OCI-LY3 (cell line): ENCODE data around the gene TXNDC9.

Experiments
- EZH2phosphoT487 ChIP-seq: fragments of 200-600 bp; shearing (Covaris generic); IDR thresholded peaks from 2 replicates; pipeline ENCODE4 v1.6.1; 2018; ENCODE audit warnings: antibody characterized with exemption, mixed run types, low read depth
- TF ChIP-seq, protein P1 (sequence below): fragments of 200-600, 300-600 bp; sonication (generic); IDR thresholded peaks from 2 replicates; pipeline ENCODE4 v1.5.1; 2014; ENCODE audit warnings: antibody characterized with exemption, low read length, low read depth

DNA sequence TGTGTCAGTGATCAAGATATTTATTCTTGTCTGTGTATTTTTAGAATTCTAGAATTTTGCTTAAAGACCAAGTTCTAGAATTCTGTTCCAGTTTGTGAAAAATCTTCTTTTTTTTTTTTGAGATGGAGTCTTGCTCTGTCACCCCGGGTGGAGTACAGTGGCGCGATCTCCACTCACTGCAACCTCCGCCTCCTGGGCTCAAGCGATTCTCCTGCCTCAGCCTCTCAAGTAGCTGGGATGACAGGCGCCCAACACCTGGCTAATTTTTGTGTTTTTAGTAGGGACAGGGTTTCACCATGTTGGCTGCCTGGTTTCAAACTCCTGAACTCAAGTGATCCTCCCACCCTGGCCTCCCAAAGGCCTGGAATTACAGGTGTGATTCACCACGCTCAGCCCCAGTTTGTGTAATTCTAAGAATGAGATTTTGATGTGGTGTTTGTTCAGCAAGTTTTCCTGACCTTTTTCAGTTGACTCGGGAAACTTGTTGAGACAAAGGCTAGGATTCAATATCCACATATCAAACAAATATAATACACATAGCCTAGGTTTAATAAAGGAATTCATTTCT lies 4.6 kb upstream of the TXNDC9 start:
- TF ChIP-seq, protein P1, sequence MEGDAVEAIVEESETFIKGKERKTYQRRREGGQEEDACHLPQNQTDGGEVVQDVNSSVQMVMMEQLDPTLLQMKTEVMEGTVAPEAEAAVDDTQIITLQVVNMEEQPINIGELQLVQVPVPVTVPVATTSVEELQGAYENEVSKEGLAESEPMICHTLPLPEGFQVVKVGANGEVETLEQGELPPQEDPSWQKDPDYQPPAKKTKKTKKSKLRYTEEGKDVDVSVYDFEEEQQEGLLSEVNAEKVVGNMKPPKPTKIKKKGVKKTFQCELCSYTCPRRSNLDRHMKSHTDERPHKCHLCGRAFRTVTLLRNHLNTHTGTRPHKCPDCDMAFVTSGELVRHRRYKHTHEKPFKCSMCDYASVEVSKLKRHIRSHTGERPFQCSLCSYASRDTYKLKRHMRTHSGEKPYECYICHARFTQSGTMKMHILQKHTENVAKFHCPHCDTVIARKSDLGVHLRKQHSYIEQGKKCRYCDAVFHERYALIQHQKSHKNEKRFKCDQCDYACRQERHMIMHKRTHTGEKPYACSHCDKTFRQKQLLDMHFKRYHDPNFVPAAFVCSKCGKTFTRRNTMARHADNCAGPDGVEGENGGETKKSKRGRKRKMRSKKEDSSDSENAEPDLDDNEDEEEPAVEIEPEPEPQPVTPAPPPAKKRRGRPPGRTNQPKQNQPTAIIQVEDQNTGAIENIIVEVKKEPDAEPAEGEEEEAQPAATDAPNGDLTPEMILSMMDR, result no peak
- no peak for TF ChIP-seq EZH2phosphoT487
